SK-N-SH (cell line): ENCODE results near the gene NDUFA12. TPM values are rescaled to one million over a fixed set of nuclear protein-coding genes. Genes with fewer than 3 reads are reported as not detected.

Source experiments
- CTCF ChIA-PET: fragments of 300-600, 350-600 bp; formaldehyde crosslinking; extraction: SDS; loops from one replicate; lab custom pipeline; 2021; lab: Yijun Ruan, JAX
- POLR2A ChIA-PET: fragments of 350-600 bp; sonication (Branson Sonifier 250); formaldehyde crosslinking; extraction: SDS; loops from one replicate; lab custom pipeline; 2020; ENCODE audit warnings: antibody characterized with exemption, inconsistent platforms; lab: Yijun Ruan, JAX
- DNase-seq: peaks from one replicate; pipeline ENCODE4 v3.0.0; 2012
- H2AFZ ChIP-seq: fragments of 200-600 bp; sonication (generic); 2 replicates; pipeline ENCODE4 v1.8.1; 2016; ENCODE audit warnings: antibody characterized with exemption, mild to moderate bottlenecking, low read depth
- H3F3A ChIP-seq: fragments of 200-600 bp; sonication (generic); replicated peaks from 2 replicates; pipeline ENCODE3; 2016; ENCODE audit warnings: antibody characterized with exemption, mild to moderate bottlenecking; ENCODE audit not compliant: insufficient read depth
- H3K27ac ChIP-seq, 2 experiments: fragments of 200-500 bp in 1 of 2; fragments of 200-600 bp in 1 of 2; sonication (Bioruptor generic) in 1 of 2; sonication (generic), shearing (Covaris generic) in 1 of 2; 2 replicates each; pipeline versions ENCODE4 v1.5.1 to v1.6.1; 2014 to 2016; ENCODE audit warnings: low read depth in 2 of 2, inconsistent platforms in 1 of 2, low read length in 1 of 2, mild to moderate bottlenecking in 1 of 2, mixed read lengths in 1 of 2
- H3K27me3 ChIP-seq: fragments of 200-600 bp; sonication (generic), shearing (Covaris generic); 2 replicates; pipeline ENCODE4 v1.6.1; 2016; ENCODE audit warnings: mixed run types; ENCODE audit not compliant: insufficient read depth
- H3K36me3 ChIP-seq, 2 experiments: fragments of 200-500 bp in 1 of 2; fragments of 200-600 bp in 1 of 2; sonication (Bioruptor generic) in 1 of 2; sonication (generic) in 1 of 2; replicated peaks in 1 of 2; 2 replicates each; pipeline versions ENCODE3 to v1.5.1; 2014 to 2016; ENCODE audit warnings: low read length in 1 of 2, mild to moderate bottlenecking in 1 of 2; ENCODE audit not compliant: insufficient read depth in 2 of 2, control insufficient read depth in 1 of 2
- H3K4me1 ChIP-seq, 2 experiments: fragments of 200-500 bp in 1 of 2; fragments of 200-600 bp in 1 of 2; sonication (Bioruptor generic) in 1 of 2; sonication (generic), shearing (Covaris generic) in 1 of 2; 2 replicates each; pipeline versions ENCODE4 v1.5.1 to v1.6.1; 2014 to 2016; ENCODE audit warnings: low read depth in 1 of 2, low read length in 1 of 2, mixed run types in 1 of 2; ENCODE audit not compliant: insufficient read depth in 2 of 2, control insufficient read depth in 1 of 2
- H3K4me2 ChIP-seq: fragments of 200-600 bp; sonication (generic), shearing (Covaris generic); 2 replicates; pipeline ENCODE4 v1.6.1; 2017; ENCODE audit warnings: mixed run types
- H3K4me3 ChIP-seq, 2 experiments: fragments of 200-500 bp in 1 of 2; fragments of 200-600 bp in 1 of 2; sonication (Bioruptor generic) in 1 of 2; sonication (generic), shearing (Covaris generic) in 1 of 2; 2 replicates each; pipeline versions ENCODE4 v1.5.1 to v1.8.1; 2014 to 2016; ENCODE audit warnings: low read depth in 2 of 2, inconsistent platforms in 1 of 2, low read length in 1 of 2, mild to moderate bottlenecking in 1 of 2, mixed read lengths in 1 of 2, moderate library complexity in 1 of 2
- H3K79me2 ChIP-seq: fragments of 200-600 bp; sonication (generic); 2 replicates; pipeline ENCODE4 v1.8.1; 2017; ENCODE audit warnings: mild to moderate bottlenecking; ENCODE audit not compliant: insufficient read depth
- H3K9ac ChIP-seq: fragments of 200-600 bp; sonication (generic); 2 replicates; pipeline ENCODE4 v1.6.1; 2017; ENCODE audit warnings: mixed run types
- H3K9me2 ChIP-seq: fragments of 200-600 bp; sonication (generic); 2 replicates; pipeline ENCODE4 v1.6.1; 2017; ENCODE audit warnings: mixed run types
- H3K9me3 ChIP-seq: fragments of 200-600 bp; sonication (generic); 2 replicates; pipeline ENCODE4 v1.6.1; 2017; ENCODE audit warnings: mixed run types, mild to moderate bottlenecking, moderate library complexity
- H4K20me1 ChIP-seq: fragments of 200-600 bp; sonication (generic); 2 replicates; pipeline ENCODE4 v1.6.1; 2017; ENCODE audit warnings: mild to moderate bottlenecking, mixed run types; ENCODE audit not compliant: insufficient read depth
- CHD2 ChIP-seq: fragments of 150-350 bp; IDR thresholded peaks from 2 replicates; pipeline ENCODE4 v1.6.1; 2018; ENCODE audit warnings: low read length; ENCODE audit not compliant: partially characterized antibody
- ELF1 ChIP-seq: IDR thresholded peaks from 2 replicates; pipeline ENCODE4 v1.4.0; 2012
- EP300 ChIP-seq, 2 experiments: IDR thresholded peaks; 2 replicates each; pipeline versions ENCODE4 v1.4.0 to v1.6.1; 2012; ENCODE audit warnings: borderline replicate concordance in 1 of 2, low read depth in 1 of 2, low read length in 1 of 2
- FOXM1 ChIP-seq: IDR thresholded peaks from 2 replicates; pipeline ENCODE4 v1.4.0; 2012; ENCODE audit warnings: low read depth, mild to moderate bottlenecking
- GABPA ChIP-seq: IDR thresholded peaks from 2 replicates; pipeline ENCODE4 v1.4.0; 2012; ENCODE audit warnings: low read depth, mild to moderate bottlenecking
- MEF2A ChIP-seq: IDR thresholded peaks from 2 replicates; pipeline ENCODE4 v1.4.0; 2012; ENCODE audit warnings: low read depth, borderline replicate concordance
- MXI1 ChIP-seq: IDR thresholded peaks from 2 replicates; pipeline ENCODE4 v1.6.1; 2012; ENCODE audit warnings: mild to moderate bottlenecking, low read depth, low read length, improper control_type of control experiment
- NRF1 ChIP-seq: IDR thresholded peaks from 2 replicates; pipeline ENCODE4 v1.6.1; 2012; ENCODE audit warnings: low read depth, mild to moderate bottlenecking, low read length
- POLR2AphosphoS5 ChIP-seq: IDR thresholded peaks from 2 replicates; pipeline ENCODE4 v1.6.1; 2012; ENCODE audit warnings: low read depth, low read length
- RAD21 ChIP-seq: IDR thresholded peaks from 2 replicates; pipeline ENCODE4 v1.6.1; 2012; ENCODE audit warnings: mild to moderate bottlenecking, low read length
- SMC3 ChIP-seq: IDR thresholded peaks from 2 replicates; pipeline ENCODE4 v1.6.1; 2012; ENCODE audit warnings: low read depth, low read length, improper control_type of control experiment
- TAF1 ChIP-seq: IDR thresholded peaks from 2 replicates; pipeline ENCODE4 v1.6.1; 2012; ENCODE audit warnings: low read depth, mild to moderate bottlenecking, low read length, moderate library complexity, borderline replicate concordance
- TCF12 ChIP-seq: IDR thresholded peaks from 2 replicates; pipeline ENCODE4 v1.4.0; 2012
- YY1 ChIP-seq: IDR thresholded peaks from 2 replicates; pipeline ENCODE4 v1.4.0; 2012; ENCODE audit warnings: low read depth, mild to moderate bottlenecking
- WGBS: methylation state at CpG from one replicate; pipeline ENCODE4 v1.1.6; 2017; ENCODE audit warnings: low lambda C conversion rate; 5-methylcytosine and 5-hydroxymethylcytosine counted together
- polyA plus RNA-seq, 3 experiments: library from polyadenylated mRNA; depleted of rRNA; stranded (reverse); fragments of >200 nt; gene quantifications; 2 replicates each; pipeline ENCODE4 v1.2.3, GENCODE V29; 2012
- TF ChIP-seq, protein P1 (sequence below): IDR thresholded peaks from 2 replicates; pipeline ENCODE4 v1.6.1; 2012; ENCODE audit warnings: mild to moderate bottlenecking, low read depth, low read length, moderate library complexity
- TF ChIP-seq, protein P2 (sequence below): IDR thresholded peaks from 2 replicates; pipeline ENCODE4 v1.4.0; 2012; ENCODE audit warnings: low read depth
- TF ChIP-seq, protein P3 (sequence below): IDR thresholded peaks from 2 replicates; pipeline ENCODE4; 2012

The NDUFA12 gene
- 106 and 130 TPM in 2 replicates for polyA plus RNA-seq (2012; rRNA removed)
- 156 and 173 TPM in 2 replicates for polyA plus RNA-seq (2012; cell fraction: cytosol; rRNA removed)
- 22.6 and 36.1 TPM in 2 replicates for polyA plus RNA-seq (2012; cell fraction: nucleus; rRNA removed)

DNA sequence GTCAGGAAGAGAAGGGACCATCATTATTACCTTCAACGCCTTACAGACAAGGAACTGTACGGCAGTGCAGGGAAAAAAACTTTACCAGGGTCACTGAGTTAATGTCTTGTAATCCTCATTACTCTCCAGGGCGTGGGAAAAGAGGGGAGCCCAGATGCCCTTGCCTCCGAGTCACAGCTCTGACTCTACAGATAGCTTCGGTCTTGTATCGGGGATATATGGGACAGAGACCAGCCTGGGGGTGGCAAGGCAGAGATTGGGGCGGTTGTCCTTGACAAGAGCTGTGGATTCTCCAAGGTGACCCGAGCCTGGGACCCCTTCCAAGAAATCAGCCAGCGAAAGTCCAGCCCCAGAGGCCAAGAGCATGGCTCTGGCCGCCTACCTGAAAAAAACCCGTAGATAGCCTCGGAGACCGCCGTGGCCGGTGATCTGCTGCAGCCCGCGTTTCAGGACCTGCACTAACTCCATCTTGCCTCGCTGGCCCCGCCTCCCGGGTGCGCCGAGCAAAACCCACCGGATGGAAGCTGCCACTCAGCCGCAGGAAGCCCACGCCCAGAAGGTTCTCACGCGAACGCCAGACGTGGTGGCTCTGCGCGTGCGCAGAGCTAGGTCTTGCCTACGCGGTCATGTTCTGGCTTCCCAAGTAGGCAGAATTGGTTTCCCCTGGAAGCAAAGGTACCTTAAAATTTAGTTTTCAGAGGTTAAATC is at the start of gene NDUFA12:
Gene NDUFA12, minus strand, starts transcription at position 485 of the 708 bp plus-strand sequence. Its CDS starts 17 bp downstream, at position 468.
- ChIA-PET CTCF (interaction anchor here (0.6 kb wide), 1 partner anchor 12 kb away, joined by 3 read pairs; no protein-coding TSS in a partner anchor), POLR2A (interaction anchor here (0.5 to 0.9 kb wide), 5 partner anchors 8 to 184 kb away, joined by 3 read pairs; partner anchors contain the start of gene NR2C1)
- Histone ChIP-seq H3K36me3 (peaks cover 2 to 12% of the 10 kb centered on the region in 2 experiments), H3K27me3 (no peaks in the 10 kb centered on the region), H3F3A (peaks cover 4% of the 10 kb centered on the region), H3K27ac (peak within 1 kb of the TSS; percentile 77 to 84), H3K9me3 (0 out of 2 replicates have a peak, but pooled peaks cover 2% of the 10 kb centered on the region), H3K4me2 (peak within 1 kb of the TSS; percentile 78), H3K4me3 (peak within 1 kb of the TSS; percentile 71 to 94), H2AFZ (peak within 1 kb of the TSS; percentile 94), H3K9me2 (no peaks in the 10 kb centered on the region), H3K79me2 (peaks cover 42% of the 10 kb centered on the region), H3K9ac (peak within 1 kb of the TSS; percentile 81), H3K4me1 (no peaks in the 10 kb centered on the region), H4K20me1 (no peaks in the 10 kb centered on the region)
- DNase-seq = peak; percentile 92
- peak; percentile 48; the same call in 1 of the 2 replicates for TF ChIP-seq ELF1
- no peak for TF ChIP-seq SMC3
- TF ChIP-seq, protein P1, sequence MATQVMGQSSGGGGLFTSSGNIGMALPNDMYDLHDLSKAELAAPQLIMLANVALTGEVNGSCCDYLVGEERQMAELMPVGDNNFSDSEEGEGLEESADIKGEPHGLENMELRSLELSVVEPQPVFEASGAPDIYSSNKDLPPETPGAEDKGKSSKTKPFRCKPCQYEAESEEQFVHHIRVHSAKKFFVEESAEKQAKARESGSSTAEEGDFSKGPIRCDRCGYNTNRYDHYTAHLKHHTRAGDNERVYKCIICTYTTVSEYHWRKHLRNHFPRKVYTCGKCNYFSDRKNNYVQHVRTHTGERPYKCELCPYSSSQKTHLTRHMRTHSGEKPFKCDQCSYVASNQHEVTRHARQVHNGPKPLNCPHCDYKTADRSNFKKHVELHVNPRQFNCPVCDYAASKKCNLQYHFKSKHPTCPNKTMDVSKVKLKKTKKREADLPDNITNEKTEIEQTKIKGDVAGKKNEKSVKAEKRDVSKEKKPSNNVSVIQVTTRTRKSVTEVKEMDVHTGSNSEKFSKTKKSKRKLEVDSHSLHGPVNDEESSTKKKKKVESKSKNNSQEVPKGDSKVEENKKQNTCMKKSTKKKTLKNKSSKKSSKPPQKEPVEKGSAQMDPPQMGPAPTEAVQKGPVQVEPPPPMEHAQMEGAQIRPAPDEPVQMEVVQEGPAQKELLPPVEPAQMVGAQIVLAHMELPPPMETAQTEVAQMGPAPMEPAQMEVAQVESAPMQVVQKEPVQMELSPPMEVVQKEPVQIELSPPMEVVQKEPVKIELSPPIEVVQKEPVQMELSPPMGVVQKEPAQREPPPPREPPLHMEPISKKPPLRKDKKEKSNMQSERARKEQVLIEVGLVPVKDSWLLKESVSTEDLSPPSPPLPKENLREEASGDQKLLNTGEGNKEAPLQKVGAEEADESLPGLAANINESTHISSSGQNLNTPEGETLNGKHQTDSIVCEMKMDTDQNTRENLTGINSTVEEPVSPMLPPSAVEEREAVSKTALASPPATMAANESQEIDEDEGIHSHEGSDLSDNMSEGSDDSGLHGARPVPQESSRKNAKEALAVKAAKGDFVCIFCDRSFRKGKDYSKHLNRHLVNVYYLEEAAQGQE = peak; percentile 72; the same call in 1 of the 2 replicates
- peak; percentile 81 for TF ChIP-seq GABPA
- no peak for TF ChIP-seq FOXM1
- TF ChIP-seq, protein P2, sequence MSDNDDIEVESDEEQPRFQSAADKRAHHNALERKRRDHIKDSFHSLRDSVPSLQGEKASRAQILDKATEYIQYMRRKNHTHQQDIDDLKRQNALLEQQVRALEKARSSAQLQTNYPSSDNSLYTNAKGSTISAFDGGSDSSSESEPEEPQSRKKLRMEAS = peak; percentile 73; the same call in 1 of the 2 replicates
- TF ChIP-seq TAF1 = peak; percentile 98
- peak; percentile 93 for TF ChIP-seq YY1
- TF ChIP-seq POLR2AphosphoS5 = peak; percentile 94
- TF ChIP-seq NRF1 = peak; percentile 94
- TF ChIP-seq MXI1 = peak; percentile 84
- TF ChIP-seq CHD2 = peak; percentile 88
- no peak for TF ChIP-seq RAD21
- peak; percentile 10; the same call in 1 of the 2 replicates for TF ChIP-seq MEF2A
- no peak; a peak in 1 of 4 replicates for TF ChIP-seq EP300 (IDR thresholded peaks at IDR 0.05; ENCODE audit: borderline replicate concordance in 1 of 2, low read depth in 1 of 2, low read length in 1 of 2)
- TF ChIP-seq TCF12 = peak; percentile 51; the same call in 1 of the 2 replicates
- TF ChIP-seq, protein P3, sequence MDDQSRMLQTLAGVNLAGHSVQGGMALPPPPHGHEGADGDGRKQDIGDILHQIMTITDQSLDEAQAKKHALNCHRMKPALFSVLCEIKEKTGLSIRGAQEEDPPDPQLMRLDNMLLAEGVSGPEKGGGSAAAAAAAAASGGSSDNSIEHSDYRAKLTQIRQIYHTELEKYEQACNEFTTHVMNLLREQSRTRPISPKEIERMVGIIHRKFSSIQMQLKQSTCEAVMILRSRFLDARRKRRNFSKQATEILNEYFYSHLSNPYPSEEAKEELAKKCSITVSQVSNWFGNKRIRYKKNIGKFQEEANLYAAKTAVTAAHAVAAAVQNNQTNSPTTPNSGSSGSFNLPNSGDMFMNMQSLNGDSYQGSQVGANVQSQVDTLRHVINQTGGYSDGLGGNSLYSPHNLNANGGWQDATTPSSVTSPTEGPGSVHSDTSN = peak; percentile 92
- WGBS = 2% methylated on average over 11 of the region's 34 CpGs
